Stimulated activated CD8-positive, alpha-beta memory T cell treated with anti-CD3 and anti-CD28 coated beads, Interleukin-4, amount 100 ng/mL, for 1 hour (primary cell): ENCODE data around the gene USP36.
A peak's percentile ranks its signal among the peaks of the same experiment; 100 is the strongest.
"Not testable (repeated sequence)": the region's sequence is repeated elsewhere in the genome, so short reads cannot be mapped to it uniquely, and the experiment has no call there.

Experiments
- DNase-seq, 2 donors: peaks; one replicate each; pipeline ENCODE4 v3.0.0-alpha.2; 2020; ENCODE audit warnings: low read depth in 2 of 2, low spot score in 1 of 2

USP36 gene

GRCh38 chr17:78840780-78841611, at the start of gene USP36:
Gene USP36 (minus strand): TSS chr17:78840814. CDS start chr17:78836363, 4,451 bp downstream.
- peak; percentile 100 for DNase-seq

DNA sequence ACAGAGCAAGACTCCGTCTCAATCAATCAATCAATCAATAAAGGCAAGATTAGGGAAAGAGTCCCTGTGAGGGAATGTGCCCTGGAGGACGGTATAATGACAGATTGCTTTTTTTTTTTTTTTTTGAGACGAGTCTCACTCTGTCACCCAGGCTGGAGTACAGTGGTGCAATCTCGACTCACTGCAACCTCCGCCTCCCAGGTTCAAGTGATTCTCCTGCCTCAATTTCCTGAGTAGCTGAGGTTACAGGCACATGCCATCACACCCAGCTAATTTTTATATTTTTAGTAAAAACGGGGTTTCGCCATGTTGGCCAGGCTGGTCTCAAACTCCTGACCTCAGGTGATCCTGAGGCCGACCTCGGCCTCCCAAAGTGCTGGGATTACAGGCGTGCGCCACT, 49.5 kb upstream of the USP36 start:
- DNase-seq, result not testable (repeated sequence)

GRCh38 chr17:78889531-78889930, 48.9 kb upstream of the USP36 start:
- no peak for DNase-seq

DNA sequence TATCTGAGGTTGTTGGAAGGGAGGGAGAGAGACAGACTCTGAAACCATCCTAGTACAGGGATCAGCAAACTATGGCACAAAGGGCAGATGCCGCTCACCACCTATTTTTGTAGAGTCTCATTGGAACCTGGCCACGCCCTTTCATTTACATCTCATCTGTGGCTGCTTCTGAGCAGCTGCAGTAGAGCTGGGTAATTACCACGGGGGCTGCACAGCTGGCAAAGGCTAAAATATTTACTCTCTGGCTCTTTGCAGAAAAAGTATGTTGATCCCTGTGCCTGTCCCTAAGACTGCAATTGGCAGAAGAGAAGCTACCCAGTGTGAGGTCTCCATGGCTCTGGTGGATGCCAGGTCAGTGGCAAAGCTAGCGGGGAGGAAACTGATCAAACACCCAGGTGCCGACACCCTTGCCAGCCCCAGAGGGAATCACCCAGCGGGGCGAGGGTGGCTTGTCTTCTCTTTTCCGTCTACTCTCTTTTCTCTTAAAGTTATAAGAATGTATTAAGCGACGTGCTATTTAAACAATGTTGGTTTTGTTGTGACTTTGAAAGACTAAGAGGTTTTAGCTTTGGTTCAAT, 48.4 kb upstream of the USP36 start:
- DNase-seq, result no peak

GRCh38 chr17:78886954-78887353, 46.3 kb upstream of the USP36 start:
- DNase-seq, result no peak

DNA sequence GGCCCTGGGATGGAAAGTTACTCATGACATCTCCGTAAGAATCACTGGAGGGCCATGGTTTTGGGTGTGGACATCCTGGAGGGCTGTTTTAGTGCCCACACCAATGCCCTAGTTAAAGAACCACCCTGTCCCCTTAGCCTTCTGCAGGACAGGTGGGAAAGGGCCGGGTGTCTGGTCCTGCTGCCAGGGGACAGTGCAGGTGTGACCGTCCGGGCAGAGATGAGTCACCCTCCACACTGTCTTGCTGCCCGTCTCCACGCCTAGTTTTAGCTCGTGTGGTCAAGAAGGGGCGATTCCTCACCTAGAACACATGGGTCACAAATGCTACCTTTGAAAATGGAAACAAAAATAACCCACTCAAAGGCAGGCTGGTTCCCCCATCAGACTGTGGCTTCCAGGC, 45.3 kb upstream of the USP36 start:
- DNase-seq, result no peak

GRCh38 chr17:78884876-78885667, 44.5 kb upstream of the USP36 start:
- no peak for DNase-seq

GRCh38 chr17:78884148-78884825, 43.7 kb upstream of the USP36 start:
- DNase-seq, result no peak

- no peak for DNase-seq
Measured at GRCh38 chr17:78883533-78884131, 43.0 kb upstream of the USP36 start.

- no peak for DNase-seq
Measured at GRCh38 chr17:78883089-78883532, 42.5 kb upstream of the USP36 start.

DNA sequence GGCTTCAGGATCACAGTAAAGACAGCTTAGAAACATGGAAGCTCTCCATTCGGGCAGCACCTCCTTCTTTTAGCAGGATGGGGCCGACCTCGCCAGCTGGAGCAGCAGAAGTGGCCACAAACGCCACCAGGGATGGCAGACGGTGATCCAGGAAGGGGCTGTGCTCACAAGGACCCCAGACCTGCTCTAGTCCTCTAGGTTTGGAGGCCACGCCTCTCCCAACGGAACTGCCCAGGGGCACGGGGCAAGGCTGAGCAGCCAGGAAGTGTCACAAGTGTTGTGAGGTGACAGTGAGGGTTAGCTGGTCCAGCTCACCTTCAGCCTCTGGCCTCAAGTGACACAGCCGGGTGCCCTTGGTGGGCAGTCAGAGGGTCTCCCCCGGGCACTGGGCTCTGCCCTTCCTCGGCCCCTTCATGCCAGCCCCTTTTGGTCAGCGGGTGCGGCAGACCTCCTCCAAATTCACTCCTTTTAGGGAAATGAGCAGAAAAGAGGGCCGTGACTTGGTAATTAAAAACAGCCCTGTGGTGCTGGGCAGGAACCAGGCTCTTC, 42.0 kb upstream of the USP36 start:
- no peak for DNase-seq

DNA sequence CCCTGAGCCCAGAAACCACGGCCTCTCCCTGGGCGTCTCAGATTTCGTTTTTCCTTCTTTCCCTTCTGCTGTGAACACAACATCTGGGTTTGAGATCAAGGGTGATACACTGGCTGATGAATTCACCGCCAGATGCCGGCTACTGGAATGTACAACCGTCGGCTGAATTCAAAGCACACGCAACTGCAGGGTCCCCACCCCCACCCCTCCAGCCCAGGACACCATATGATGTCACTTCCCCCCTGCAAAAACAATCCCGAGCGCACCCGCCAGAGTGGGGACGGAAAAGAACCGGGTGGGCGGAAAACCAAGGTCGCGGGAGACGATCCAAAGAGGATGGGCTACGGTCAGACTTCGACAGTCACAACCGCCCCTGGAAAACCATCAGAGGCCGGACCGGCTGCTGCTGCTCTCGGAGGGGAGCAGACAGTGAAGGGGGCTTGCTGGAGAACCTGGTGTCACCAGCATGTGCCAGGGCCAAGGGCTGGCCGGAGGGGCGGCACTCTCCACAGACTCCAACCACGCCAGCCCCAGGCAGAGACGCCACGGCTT, 39.1 kb upstream of the USP36 start:
- DNase-seq, result no peak

DNA sequence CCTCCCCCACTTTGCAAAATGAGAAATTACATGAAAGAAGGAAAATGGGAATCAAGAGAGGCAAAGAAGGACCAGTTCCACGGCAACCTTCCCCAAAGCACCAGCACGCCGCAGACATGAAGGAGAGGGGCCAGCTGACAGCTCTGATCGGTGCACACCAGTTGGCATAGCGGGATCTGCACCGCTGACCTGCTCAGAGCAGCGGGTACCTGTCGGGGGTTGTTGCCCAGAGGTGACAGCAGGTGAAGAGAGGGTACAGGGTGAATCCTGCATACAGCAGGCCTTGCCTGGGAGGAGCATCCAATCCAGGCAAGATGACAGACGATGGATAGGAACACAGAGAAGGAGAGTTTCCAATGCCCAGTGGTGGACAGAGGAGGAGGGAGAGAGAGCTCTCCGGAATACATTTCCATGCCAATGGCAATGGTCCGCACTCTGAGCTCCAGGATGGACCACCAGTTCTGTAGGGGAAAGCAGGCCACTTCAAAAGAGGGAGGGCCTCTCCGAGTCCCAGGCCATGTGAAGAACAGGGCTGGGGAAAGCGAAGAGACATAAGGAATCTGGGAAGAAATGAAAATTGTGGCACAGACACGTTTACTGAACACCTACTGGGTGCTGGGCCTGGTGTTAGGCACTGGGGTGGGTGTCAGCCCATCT, 38.4 kb upstream of the USP36 start:
- no peak for DNase-seq

DNA sequence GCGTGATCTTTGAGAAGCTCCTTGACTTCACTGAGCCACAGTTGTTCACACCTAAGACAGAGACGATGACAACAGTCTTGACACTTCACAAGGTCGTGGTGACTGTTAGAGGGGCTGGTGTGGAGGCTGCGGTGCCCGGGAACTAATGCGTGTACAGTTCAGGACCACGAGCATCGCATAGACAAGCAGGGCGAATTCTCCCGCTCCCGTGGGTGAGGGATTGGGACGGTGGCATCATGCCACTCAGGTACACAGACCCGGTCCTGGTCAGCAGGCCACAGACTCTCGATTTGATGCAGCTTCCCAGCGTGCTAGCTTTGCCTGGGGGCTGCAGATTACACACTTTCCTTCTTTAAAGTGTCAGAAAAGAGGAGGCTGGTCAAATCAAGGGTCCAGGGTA, 37.6 kb upstream of the USP36 start:
- DNase-seq, result no peak

DNA sequence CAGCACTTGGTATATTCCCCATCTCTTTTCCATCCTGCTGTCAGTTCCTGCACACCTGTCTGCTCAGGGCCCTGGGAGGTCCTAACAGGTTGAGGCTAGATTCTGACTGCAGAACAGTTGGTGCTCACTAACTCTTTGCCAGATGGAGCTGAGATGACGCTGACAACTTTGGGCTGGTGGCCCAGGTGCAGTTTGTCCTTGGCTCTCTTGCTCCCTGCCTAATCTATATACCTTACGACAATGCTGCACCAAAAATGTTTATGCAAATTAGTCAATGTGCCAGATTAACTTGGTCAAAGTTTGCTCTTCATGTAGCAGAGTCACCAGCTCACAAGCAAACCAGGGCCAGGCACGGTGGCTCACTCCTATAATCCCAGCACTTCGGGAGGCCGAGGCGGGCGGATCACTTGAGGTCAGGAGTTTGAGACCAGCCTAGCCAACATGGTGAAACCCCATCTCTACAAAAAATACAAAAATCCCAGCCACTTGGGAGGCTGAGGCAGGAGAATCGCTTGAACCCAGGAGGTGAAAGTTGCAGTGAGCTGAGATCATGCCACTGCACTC, 36.4 kb upstream of the USP36 start:
- DNase-seq, result not testable (repeated sequence)

- no peak for DNase-seq
Measured at GRCh38 chr17:78876094-78876597, 35.5 kb upstream of the USP36 start.

DNA sequence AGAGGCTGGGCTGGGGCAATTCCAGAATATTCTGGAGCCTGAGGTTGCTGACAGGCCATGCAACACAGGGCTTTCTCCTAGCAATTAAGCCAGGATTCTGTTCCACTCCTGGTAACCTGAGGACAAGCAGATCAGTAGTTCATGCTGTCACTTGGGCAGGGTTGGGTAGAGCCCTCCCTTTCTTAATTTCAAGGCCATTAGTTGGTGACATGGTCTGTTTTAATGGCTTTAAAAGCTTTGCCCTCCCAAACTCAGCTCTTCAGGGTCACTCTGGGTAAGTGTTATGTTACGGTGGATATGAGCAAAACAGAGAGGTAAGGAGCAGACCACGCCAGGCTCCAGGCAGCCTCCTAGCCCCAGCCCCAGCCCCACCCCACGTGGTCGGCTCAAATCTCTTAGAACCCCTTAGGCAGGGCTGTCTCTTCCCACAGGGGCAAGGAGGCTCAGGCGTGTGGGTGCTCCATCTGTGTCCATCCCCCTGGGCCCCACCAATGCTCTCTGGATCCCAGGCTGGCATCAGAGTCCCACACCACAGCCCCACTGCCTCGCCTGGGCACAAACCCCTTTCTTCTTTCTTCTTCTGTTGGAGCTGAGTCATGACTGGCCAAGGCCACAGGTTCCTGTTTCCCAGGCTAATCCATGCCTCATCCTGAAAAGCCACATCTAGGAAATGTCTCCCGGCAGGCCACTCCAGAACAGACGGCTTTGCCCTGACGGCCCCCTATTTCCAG, 34.9 kb upstream of the USP36 start:
- DNase-seq, result no peak

- DNase-seq, result no peak
Measured at GRCh38 chr17:78873519-78874340, 33.1 kb upstream of the USP36 start.
